ENCODE data around the gene CTSS. TPM values are rescaled to one million over a fixed set of nuclear protein-coding genes. Genes with fewer than 3 reads are reported as not detected.

CTSS gene
- total RNA-seq, 4 donors from 2014 or later, result 5.9 to 26.7 (median 16.5) TPM

GRCh38 chr1:150696162-150696561 lies 69.4 kb downstream of the CTSS start:
- intact Hi-C loops (cut with DNase I; ENCODE audit: low total_unique reads), result no loop called here

DNA sequence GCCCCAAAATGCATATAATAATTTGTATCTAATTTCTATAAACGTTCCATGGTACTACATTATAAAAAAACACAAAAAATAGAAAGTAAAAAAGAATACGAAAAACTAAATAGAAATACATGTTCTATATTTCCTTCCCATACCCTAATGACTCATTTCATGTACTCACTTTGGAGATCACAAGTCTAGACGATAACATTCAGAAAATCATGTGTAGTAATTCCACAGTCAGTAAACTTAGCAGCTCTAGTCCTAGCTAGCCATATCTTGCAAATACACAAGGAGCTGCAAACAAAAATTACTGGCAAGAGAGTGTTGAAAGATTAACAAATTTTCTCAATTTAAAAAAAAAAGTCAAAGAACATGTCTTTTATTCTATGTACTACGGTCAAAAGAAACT lies 70.0 kb downstream of the CTSS start:
- no peak overlapping the region for H3K4me3 ChIP-seq
- no peaks in the 10 kb centered on the region for H3K27me3 ChIP-seq
- no peak for DNase-seq
- H3K27ac ChIP-seq, result no peak overlapping the region
- intact Hi-C loops (cut with DNase I; ENCODE audit: low total_unique reads), result no loop called here
- no peaks in the 10 kb centered on the region for H3K9me3 ChIP-seq
- no peaks in the 10 kb centered on the region for H3K4me1 ChIP-seq
- H3K36me3 ChIP-seq, result no peaks in the 10 kb centered on the region
- TF ChIP-seq, protein P1, sequence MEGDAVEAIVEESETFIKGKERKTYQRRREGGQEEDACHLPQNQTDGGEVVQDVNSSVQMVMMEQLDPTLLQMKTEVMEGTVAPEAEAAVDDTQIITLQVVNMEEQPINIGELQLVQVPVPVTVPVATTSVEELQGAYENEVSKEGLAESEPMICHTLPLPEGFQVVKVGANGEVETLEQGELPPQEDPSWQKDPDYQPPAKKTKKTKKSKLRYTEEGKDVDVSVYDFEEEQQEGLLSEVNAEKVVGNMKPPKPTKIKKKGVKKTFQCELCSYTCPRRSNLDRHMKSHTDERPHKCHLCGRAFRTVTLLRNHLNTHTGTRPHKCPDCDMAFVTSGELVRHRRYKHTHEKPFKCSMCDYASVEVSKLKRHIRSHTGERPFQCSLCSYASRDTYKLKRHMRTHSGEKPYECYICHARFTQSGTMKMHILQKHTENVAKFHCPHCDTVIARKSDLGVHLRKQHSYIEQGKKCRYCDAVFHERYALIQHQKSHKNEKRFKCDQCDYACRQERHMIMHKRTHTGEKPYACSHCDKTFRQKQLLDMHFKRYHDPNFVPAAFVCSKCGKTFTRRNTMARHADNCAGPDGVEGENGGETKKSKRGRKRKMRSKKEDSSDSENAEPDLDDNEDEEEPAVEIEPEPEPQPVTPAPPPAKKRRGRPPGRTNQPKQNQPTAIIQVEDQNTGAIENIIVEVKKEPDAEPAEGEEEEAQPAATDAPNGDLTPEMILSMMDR (IDR thresholded peaks at IDR 0.05), result no peak
- TF ChIP-seq POLR2A (IDR thresholded peaks at IDR 0.05), result no peak

More at GRCh38 chr1:150696162-150696561, 69.4 kb downstream of the CTSS start:
- Histone ChIP-seq H3K27ac (peak overlapping the region; percentile 75 to 79), H3K27me3 (no peaks in the 10 kb centered on the region), H3K4me1 (no peaks in the 10 kb centered on the region), H3K36me3 (no peaks in the 10 kb centered on the region), H3K4me3 (peak overlapping the region; percentile 62 to 72), H3K9me3 (no peaks in the 10 kb centered on the region)
- no peak for DNase-seq
- TF ChIP-seq POLR2A (IDR thresholded peaks at IDR 0.05), result no peak
- TF ChIP-seq, protein P1 (IDR thresholded peaks at IDR 0.05), result no peak

DNA sequence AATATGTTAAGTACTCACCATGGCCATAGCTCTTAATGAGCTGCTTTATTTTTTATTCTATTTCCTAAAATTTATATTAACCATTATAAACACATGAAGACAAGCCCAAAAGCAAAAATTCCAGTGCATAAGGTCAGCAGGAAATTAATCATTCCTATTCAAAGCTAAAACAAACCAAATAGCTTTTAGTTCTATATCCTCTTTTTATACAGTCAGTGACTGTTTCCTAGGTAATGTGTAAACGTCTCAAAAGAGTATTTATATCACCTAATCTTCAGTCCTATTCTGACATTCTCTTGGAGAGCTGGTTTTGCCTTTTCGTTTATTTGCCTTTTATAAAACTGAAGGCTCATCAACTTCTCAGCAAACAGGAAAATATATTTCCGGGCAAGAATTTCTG lies 72.9 kb downstream of the CTSS start:
- TF ChIP-seq, protein P1 (IDR thresholded peaks at IDR 0.05), result no peak
- no peak for TF ChIP-seq POLR2A (IDR thresholded peaks at IDR 0.05)
- intact Hi-C loops (cut with DNase I; ENCODE audit: low total_unique reads), result no loop called here
- H3K36me3 ChIP-seq, result no peaks in the 10 kb centered on the region

DNA sequence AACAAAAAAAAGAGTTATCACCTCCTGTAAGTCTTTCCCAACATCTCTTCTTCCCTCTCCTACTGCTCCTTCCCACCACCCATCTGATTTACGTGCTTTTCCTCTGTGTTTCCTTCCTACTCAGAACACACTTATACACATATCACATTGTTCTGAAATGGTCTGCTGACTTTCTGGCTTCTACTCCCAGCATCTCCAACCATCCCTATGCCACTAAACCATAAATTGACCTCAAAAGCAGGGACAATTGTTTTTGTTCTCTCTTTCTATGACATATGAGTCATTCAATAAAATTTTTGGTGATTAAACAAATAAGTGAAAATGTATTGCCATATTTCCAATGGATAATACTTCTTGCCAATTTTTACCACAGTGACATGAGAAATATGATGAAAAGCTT lies 76.8 kb downstream of the CTSS start:
- Histone ChIP-seq H3K27me3 (no peaks in the 10 kb centered on the region), H3K4me3 (no peak overlapping the region), H3K27ac (no peak overlapping the region), H3K9me3 (no peaks in the 10 kb centered on the region), H3K36me3 (no peaks in the 10 kb centered on the region), H3K4me1 (no peaks in the 10 kb centered on the region)
- DNase-seq, result no peak
- intact Hi-C loops (cut with DNase I; ENCODE audit: low total_unique reads), result no loop called here
- no peak for TF ChIP-seq POLR2A (IDR thresholded peaks at IDR 0.05)
- TF ChIP-seq, protein P1 (IDR thresholded peaks at IDR 0.05), result no peak

More for the DNA sequence above, 72.9 kb downstream of the CTSS start:
- Histone ChIP-seq H3K4me1 (no peaks in the 10 kb centered on the region), H3K27me3 (no peaks in the 10 kb centered on the region), H3K27ac (no peak overlapping the region), H3K4me3 (no peak overlapping the region), H3K9me3 (no peaks in the 10 kb centered on the region)
- no peak for DNase-seq

- Histone ChIP-seq H3K9me3 (no peaks in the 10 kb centered on the region), H3K27ac (no peak overlapping the region), H3K36me3 (no peaks in the 10 kb centered on the region), H3K27me3 (no peaks in the 10 kb centered on the region), H3K4me1 (no peaks in the 10 kb centered on the region), H3K4me3 (no peak overlapping the region)
- TF ChIP-seq POLR2A (IDR thresholded peaks at IDR 0.05), result no peak
- TF ChIP-seq, protein P1 (IDR thresholded peaks at IDR 0.05), result no peak
- intact Hi-C loops (cut with DNase I; ENCODE audit: low total_unique reads), result no loop called here
- no peak for DNase-seq
These were observed 79.3 kb downstream of the CTSS start for GRCh38 chr1:150686275-150686674.
